GM19397 (cell line): ENCODE results near the gene HS6ST3.
"Not testable (repeated sequence)": the region's sequence is repeated elsewhere in the genome, so short reads cannot be mapped to it uniquely, and the experiment has no call there.

Source experiments
- ATAC-seq: cut with Tn5 transposase; IDR thresholded peaks from one replicate; pipeline ENCODE4 v1.9.1; 2021; ENCODE audit warnings: mild to moderate bottlenecking, moderate library complexity; ENCODE audit not compliant: unreplicated experiment

The HS6ST3 gene

GRCh38 chr13:96089749-96090239, at the start of gene HS6ST3:
Gene HS6ST3 (plus strand): TSS chr13:96090107.
- ATAC-seq: peak; percentile 41

GRCh38 chr13:96041326-96042110, 48.4 kb upstream of the HS6ST3 start:
- ATAC-seq: no peak

GRCh38 chr13:96044238-96044637, 45.7 kb upstream of the HS6ST3 start:
- ATAC-seq: no peak

GRCh38 chr13:96046449-96047126, 43.3 kb upstream of the HS6ST3 start:
- ATAC-seq: not testable (repeated sequence)

GRCh38 chr13:96050955-96051354, 39.0 kb upstream of the HS6ST3 start:
- not testable (repeated sequence) for ATAC-seq

GRCh38 chr13:96051491-96051890, 38.4 kb upstream of the HS6ST3 start:
- ATAC-seq: not testable (repeated sequence)

- not testable (repeated sequence) for ATAC-seq
Observed at GRCh38 chr13:96051946-96052345, 38.0 kb upstream of the HS6ST3 start.

GRCh38 chr13:96052656-96053002, 37.3 kb upstream of the HS6ST3 start:
- ATAC-seq: peak; percentile 39

GRCh38 chr13:96053003-96053703, 36.8 kb upstream of the HS6ST3 start, which contains the start of gene UGGT2:
Gene UGGT2 (minus strand): TSS chr13:96053401. CDS start chr13:96053312, 89 bp downstream.
- ATAC-seq: peak; percentile 99

GRCh38 chr13:96065849-96066248, 24.1 kb upstream of the HS6ST3 start:
- no peak for ATAC-seq

GRCh38 chr13:96068729-96069128, 21.2 kb upstream of the HS6ST3 start:
- ATAC-seq: no peak

- ATAC-seq: no peak
Observed at GRCh38 chr13:96071504-96071903, 18.4 kb upstream of the HS6ST3 start.

- ATAC-seq: no peak
Observed at GRCh38 chr13:96072392-96072791, 17.5 kb upstream of the HS6ST3 start.

GRCh38 chr13:96075953-96076543, 13.9 kb upstream of the HS6ST3 start:
- ATAC-seq: peak; percentile 49

- ATAC-seq: no peak
Observed at GRCh38 chr13:96080676-96081075, 9.2 kb upstream of the HS6ST3 start.

GRCh38 chr13:96081888-96082287, 8.0 kb upstream of the HS6ST3 start:
- ATAC-seq: no peak

GRCh38 chr13:96082640-96083039, 7.3 kb upstream of the HS6ST3 start:
- no peak for ATAC-seq

- no peak for ATAC-seq
Observed at GRCh38 chr13:96086736-96087135, 3.2 kb upstream of the HS6ST3 start.

GRCh38 chr13:96089139-96089538, 768 bp upstream of the HS6ST3 start:
- no peak for ATAC-seq

GRCh38 chr13:96090240-96091101, 564 bp downstream of the HS6ST3 start:
- ATAC-seq: peak; percentile 47
